CD4-positive, alpha-beta T cell treated with Interleukin-6 at 100 ng/mL for 8 hours (primary cell): ENCODE measurements around the gene RRP8.

Experiments used
- DNase-seq: peaks from one replicate; pipeline ENCODE4 v3.0.0-alpha.2; 2020; ENCODE audit warnings: mixed read lengths, low spot score

The RRP8 gene

DNA sequence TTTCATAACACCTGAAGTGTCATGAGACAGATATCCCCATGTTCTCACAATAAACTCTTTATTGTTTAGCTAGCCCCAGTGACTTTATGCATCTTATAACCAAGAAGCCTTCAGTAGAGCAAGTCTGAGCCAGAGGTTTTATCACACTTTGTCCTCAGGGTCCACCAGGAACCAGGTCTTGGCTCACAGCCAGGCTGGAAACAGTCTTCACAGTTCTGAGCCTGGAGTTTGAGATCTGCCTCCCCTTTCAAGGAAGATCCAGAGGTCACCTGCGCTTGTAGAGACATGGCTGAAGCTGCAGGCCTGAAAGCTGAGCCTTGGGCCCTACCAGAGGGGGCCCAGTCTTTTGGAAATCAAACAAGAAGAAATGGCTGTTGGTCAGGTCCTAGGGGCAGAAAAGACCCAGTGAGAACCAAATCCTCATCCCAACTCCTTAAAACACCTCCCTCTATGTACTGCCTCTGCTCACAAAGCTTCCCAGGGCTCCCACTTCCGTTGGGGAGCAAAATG lies 3.5 kb downstream of the RRP8 start:
- no peak for DNase-seq

DNA sequence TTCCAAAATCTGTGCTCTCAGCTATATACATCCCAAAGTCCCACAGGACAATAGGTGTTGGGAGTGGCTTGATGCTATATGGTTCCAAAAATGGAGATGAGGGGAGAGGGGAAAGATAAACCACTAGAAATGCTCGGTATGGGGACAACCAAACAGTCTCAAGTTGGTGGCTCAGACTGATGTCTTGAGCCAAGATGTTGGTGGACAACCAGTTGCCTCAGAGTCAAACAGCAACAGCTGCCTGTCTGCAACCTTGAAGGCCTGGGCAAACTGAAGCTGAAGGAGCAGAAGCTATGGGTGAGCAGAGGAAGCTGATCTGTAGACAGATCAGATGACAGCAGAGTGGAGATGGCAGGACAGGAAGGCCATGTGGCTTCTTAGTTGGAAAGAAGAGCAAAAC lies 4.0 kb downstream of the RRP8 start:
- DNase-seq: no peak

DNA sequence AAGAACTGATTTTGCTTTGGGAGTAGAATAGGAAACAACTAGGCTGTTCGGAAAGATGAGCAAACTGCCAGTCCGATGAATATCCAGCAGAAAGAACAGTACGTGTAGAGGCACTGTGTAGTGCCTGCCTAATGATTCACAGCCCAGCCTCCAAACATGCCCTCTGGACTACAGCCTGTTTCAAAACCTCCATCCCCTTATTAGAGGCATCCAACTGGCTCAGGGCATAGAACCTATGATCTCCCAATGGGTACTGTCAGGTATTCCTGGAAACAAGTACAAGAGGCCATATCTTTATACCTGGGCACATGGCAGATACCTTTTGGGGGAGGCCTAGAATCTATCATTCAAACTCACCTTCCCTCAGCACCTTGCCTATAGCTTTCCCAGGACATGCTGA lies 4.9 kb downstream of the RRP8 start:
- DNase-seq: no peak

DNA sequence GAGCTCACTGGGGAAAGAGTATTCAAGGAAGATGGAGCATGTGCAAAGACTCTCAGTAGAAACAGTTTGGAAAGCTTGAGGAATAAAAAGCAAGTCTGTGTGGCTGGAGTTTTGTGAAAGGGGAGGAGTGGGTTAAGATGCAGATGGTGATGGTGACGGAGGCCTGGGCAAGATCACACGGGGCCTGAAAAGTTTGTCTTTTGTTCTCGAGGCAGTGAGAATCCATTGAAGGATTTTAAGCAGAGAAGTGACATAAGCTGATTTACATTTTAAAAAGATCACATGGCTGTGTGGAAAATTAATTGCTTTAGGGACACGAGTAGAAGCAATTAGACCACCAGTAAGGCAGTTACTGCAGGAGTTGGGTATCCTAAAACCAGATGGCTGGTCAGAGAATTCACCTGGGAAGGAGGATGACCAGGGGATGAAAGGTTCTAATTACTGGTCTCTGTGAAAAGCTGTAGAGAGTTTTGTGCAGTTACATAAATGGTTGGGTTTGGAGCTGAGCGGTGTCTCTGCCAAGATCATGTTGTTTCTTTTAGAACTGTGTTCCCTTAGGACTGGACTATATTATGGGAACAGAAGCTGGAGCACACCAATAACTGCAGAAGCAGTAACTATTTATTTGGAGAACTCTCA lies 7.1 kb downstream of the RRP8 start:
- DNase-seq: no peak

DNA sequence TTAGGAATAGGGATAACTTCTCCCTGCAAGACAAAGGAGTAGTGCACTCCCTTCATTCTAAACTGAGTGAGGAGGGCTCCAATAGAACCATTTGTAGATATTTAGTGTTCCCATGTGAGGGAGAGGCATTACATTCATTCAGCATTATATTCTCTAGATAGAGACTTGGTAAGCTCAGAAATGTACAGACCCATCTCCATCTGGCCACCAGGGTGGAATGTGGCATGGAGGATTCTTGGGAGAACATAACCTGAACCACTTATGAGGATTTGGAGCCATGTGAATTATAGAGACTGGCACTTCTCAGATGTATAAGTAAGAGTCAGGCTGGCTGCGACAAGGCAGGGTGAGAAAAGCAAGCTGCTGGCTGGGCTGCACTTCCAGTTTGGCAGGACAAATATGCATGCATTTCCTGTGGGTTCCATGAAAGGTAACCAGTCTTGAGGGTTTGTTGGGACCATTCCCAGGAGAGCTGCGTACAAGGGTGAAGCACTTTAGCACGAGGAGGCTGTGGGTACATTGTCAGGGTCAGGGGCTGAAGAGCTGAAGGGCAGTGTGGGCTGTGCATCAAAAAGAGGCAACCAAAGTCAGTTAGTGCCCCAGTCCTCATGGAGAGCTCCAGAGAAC lies 9.2 kb downstream of the RRP8 start:
- no peak for DNase-seq

DNA sequence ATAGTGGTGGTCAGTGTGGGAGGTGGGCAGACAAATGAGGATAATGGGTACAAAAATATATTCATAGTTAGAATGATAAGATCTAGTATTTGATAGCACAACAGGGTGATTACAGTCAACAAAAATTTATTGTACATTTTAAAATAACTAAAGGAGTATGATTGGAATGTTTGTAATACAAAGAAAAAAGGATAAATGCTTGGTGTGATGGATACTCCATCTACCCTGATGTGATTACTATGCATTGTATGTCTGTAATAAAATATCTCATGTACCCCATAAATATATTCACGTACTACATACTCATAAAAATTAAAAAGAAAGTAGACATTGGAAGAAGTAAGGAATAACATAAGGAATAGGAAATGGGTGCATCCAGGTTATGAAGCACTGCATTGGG lies 15.4 kb downstream of the RRP8 start:
- DNase-seq: no peak

DNA sequence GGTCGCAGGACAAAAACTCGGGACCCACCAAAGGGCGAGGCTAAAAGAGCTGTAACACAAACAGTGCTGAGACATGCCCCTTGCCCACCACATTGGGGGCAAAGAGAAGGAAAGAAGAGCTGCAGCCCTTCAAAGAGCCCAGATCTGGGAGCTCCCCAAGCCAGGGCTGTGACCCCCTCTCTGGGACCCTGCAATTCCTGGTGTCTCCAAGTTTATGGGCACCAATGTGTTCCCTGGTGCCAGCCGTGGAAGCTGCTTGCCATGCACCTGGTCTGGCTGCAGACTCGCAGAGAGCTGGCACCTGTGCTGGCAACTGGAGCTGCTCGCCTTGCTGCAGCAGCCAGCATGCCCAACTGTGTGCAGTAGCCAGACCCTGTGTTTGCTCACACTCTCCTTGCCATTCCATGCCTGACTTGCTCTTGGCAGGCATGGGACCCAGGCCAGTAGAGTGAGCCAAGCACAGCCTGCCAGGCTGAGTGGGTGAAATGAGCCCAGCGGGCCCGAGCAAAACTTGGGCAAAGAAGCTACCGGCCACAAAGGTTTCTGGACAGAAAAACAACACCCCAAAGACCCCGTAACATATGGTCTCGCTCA lies 16.0 kb downstream of the RRP8 start:
- DNase-seq: no peak

DNA sequence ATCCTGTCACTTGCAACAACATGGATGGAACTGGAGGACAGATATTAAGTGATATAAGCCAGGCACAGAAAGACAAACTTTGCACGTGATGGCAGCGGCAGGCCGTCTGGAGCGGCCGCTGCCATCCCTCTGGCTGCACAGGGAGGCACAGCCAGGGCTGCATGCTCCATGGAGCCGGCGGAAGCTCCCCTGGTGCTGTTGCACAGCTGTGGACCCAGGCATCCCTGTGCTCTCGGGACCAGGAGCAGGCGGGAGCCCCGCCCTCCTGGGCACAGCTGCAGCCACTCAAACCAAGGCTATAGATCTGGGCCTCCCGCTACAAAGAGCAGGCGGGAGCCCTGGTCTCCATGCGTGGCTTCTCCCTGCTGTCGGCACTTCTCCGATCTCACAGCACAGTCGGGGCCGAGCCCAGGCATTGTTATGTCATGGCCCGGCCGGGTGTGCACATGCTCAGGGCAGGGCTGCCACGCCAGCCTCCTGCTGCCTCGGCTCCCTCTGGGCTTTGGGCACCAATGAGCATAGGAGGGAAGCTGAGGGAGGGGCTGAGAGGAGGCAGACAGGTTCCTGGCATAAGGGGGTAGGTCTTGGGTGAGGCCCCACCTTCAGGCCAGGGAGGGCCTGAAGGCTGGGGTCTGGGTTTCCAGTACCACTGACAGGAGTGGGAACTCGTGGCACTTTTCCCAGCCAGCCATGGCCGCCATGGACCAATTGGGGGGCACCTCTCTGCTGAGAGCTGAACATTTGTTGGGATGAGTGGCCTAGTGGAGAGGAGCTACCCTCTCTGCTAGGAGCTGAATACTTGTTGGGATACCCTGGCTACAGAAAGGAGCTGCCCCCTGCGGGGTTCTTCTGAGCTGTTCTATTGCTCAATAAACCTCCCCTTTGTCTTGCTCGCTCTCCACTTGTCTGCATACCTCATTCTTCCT lies 16.7 kb downstream of the RRP8 start:
- no peak for DNase-seq

DNA sequence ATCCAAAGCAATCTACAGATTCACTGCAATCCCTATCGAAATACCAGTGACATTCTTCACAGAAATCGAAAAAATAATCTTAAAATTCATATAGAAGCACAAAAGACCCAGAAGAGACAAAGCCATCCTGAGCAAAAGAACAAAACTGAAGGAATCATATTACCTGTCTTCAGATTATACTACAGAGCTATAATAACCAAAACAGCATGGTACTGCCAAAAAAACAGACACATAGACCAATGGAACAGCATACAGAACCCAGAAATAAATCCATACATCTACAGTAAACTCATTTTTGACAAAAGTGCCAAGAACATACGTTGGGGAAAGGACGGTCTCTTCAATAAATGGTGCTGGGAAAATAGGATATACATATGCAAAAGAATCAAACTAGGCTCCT lies 18.9 kb downstream of the RRP8 start:
- DNase-seq: no peak

DNA sequence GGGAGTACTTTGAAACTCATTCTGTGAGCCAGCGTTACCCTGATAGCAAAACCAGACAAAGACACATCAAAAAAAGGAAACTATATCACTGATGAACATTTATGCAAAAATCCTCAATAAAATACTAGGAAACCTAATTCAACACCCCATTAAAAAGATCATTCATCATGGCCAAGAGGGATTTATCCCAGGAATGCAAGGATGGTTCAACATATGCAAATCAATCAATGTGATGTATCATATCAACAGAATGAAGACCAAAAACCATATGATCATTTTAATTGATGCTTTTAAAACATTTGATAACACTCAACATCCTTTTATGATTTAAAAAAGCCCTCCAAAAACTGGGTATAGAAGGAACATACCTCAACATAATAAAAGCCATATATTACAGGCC lies 19.8 kb downstream of the RRP8 start:
- no peak for DNase-seq

DNA sequence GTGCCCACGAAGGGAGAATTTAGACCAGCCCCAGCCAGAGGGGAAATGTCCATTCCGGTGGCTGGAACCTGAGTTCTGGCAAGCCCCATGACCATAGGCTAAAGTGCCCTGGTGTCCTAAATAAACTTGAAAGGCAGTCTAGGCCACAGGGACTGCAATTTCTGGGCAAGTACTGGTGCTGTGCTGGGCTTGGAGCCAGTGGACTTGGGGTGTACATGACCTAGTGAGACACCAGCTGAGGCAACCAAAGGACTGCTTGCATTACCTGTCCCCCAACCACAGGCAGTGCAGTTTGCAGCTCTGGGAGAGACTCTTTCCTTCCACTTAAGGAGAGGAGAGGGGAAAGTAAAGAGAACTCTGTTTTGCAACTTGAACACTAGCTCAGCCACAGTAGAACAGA lies 23.7 kb downstream of the RRP8 start:
- no peak for DNase-seq

DNA sequence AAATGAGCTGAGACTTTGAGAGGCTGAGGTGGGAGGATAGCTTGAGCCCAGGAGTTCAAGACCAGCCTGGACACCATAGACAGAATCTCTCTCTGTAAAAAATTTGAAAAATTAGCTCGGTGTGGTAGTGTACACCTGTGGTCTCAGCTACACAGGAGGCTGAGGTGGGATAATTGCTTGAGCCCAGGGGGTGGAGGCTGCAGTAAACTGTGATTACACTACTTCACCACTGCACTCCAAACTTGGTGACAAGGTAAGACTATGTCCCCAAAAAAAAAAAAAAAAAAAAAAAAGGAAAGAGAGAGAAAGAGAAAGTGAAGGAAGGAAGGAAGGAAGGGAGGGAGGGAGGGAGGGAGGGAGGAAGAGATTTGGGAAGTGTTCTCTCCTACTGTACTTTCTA lies 25.3 kb downstream of the RRP8 start:
- DNase-seq: no peak

DNA sequence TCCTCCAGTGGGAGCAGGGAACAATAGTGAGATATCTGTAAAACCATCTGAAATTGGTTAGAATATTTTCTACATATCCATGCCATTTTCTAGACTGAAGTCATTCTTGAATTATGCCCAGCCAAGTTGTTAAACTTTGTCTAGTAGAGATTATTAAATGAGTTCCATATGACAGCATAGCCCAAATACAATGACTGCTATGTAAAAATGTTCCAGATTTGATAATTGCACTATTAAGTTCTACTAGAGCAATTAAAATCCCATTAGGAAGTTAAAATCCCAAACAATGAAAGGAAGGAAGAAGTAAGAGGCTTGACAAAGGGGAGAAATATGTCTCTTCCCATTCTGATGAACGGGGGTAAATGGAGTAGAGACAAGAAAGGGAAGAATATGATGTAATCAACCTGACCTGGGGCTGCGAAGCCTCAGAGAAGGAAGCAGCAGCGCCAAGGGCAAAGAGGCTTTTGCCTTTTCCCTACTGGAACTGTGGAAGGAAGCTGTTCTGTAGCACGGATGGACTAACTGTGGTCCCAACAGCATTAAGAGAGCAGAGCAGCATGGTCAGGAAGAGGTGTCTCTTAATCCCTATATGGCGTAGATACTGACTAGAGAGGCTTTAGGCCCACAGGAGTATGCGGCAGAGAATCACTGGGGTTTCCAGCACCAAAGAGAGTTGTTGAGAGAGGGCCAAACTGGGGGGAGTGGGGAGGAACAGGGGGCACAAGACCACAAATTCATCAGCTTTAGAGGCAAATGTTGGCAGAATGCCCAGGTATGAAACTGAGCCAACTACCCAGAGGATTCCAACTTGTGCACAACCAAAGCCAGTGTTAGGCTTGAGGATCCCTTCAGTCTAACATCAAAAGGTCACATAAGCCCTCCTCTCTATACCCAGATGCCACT lies 26.7 kb downstream of the RRP8 start:
- DNase-seq: no peak

DNA sequence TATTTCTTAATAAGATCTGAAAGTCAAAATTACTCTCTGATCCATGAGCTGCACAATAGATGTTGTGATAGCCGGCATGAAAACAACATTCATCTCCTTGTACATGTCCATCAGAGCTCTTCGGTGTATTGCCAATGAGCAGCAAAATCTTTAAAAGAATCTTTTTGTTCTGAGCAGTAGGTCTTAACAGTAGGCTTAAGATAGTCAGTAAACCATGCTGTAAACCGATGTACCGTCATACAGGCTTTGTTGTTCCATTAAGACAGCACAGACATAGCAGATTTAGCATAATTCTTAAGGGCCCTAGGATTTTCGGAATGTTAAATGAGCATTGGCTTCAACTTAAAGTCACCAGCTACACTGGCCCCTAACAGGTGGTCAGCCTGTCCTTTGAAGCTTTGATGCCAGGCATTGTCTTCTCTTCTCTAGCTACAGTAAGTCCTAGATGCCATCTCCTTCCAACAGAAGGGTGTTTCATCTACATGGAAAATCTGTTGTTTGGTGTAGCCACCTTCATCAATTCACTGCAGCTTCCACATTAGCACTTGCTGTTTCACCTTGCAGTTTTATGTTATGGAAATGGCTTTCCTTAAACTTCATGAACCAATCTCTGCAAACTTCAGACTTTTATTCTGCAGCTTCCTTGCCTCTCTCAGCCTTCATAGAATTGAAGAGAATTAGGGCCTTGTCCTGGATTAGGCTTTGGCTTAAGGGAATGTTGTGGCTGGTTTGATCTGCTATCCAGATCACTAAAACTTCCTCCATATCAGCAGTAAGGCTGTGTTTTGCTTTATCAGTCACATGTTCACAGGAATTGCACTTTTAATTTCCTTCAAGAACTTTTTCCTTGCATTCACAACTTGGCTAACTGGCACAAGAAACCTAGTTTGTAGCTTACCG lies 28.4 kb downstream of the RRP8 start:
- DNase-seq: no peak

DNA sequence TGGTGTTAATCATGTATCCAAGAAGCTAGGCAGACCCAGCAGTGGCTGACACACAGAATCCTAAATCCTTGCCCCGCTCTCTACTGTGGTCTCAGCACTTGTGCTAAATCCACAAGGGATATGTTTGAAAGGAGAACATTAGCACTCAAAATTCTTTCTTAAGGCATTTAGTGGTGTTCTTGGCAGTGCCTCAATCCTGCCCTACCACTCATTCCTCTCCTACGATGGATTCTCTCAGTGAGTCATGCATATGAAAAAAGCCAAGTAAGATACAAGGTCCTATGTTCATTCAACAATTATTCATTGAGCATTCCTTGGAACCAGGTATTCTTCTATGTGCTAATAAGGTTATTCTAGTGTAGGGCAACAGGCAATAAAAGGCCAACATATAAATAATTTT lies 31.2 kb downstream of the RRP8 start:
- no peak for DNase-seq

DNA sequence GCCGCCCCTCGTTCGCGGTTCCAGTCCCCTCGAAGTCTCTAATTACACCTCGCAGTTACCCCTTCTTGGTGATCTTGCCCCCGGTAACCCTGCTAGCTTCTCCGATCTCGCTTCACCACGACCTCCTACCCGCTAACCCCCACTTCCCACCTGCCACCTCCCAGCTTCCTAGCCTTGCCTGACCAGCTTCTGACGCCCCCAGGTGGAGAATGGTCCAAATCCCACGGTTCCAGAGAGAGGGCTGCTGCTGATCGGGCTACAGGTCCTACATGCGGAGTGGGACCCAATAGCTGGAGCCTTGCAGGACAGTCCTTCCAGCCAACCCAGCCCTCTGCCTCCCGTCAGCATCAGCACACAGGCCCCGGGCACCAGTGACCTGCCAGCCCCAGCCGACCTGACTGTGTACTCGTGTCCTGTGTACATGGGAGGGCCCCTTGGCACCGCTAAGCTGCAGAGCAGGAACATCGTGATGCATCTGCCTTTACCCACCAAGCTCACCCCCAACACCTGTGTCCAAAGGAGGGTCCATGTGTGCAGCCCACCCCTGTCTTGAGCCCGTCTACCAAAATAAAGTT lies 31.9 kb downstream of the RRP8 start:
- no peak for DNase-seq

DNA sequence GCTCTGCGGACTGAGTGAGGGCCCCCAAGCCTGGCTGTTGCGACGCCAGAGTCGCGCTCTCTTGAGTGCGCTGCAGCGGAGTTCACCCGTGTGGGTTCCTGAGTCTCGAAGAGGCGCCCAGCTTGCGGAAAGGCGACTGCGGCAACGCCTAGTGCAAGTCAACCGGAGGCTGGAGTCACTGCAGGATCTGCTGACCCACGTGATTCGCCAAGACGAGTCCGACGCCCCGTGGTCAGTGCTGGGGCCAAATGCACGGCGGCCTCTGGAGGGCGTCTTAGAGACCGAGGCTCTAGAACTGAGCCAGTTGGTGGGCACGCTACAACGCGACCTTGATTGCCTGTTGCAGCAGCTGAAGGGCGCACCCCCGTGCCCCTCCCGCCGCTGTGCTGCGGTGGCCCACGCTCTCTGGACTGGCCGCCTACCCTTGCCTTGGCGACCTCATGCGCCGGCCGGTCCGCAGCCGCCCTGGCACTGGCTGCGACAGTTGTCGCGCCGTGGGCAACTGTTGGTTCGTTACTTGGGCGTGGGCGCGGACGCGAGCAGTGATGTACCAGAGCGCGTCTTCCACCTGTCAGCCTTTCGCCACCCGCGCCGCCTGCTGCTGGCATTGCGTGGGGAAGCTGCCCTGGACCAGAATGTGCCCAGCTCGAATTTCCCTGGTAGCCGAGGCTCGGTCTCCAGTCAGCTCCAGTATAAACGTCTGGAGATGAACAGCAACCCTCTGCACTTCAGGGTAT lies 32.6 kb downstream of the RRP8 start:
- no peak for DNase-seq

DNA sequence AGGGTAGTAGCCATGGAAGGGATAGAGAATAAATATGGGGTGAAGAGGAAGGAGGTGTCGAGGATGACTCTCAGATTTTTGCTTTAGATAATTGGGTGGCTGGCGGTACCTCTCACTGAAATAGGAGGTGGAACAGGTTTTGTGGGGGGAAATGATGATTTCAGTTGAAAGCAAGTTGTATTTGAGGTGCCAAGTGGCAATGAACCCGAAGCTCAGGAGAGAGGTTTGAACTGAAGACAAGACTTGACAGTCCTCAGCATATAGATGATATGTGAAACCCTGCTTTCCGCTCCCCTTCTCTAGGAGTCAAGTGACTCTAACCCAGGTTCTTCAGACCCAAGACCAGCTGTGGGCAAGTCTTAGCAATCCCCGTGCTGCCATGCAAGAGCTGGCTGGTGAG lies 33.7 kb downstream of the RRP8 start:
- no peak for DNase-seq

DNA sequence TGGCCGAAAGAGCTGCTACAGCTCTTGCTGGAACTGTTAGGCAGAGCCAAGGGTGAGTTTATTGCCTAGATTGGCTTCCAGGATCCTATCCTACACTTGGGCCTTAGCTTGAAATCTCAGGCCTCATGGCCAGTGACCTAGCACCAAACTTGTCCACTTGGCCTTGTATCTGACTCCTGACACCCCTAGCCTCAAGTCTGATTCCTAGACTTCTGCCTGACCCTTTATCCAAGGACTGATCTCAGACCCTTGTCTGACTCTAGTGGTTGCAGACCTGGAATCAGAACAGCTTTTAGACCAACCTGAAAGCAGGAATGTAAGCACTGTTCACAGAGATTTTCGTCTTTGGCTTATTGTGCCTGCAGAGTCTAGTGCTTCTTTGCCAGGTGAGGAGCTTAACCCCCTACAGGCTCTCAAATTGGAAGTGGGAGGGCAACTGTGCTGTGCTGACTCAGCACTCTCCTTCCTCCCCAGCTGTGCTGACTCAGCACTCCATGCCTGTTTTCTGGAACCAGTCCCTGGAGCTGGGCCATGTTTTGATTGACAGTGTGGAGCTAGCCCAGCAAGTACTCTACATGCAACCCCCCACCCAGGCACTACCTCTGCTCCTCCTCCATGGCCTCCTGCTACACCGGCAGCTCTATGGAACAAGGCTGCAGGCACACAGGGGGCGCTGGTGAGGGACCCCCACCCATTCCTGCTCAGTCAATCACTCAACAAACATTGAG lies 35.1 kb downstream of the RRP8 start:
- DNase-seq: no peak
